ENCODE results near the gene TMC5.
"Not testable (repeated sequence)": the region's sequence is repeated elsewhere in the genome, so short reads cannot be mapped to it uniquely, and the experiment has no call there.

Gene TMC5

GRCh38 chr16:19543278-19543996, 125.8 kb downstream of the TMC5 start:
- not testable (repeated sequence) for DNase-seq

DNA sequence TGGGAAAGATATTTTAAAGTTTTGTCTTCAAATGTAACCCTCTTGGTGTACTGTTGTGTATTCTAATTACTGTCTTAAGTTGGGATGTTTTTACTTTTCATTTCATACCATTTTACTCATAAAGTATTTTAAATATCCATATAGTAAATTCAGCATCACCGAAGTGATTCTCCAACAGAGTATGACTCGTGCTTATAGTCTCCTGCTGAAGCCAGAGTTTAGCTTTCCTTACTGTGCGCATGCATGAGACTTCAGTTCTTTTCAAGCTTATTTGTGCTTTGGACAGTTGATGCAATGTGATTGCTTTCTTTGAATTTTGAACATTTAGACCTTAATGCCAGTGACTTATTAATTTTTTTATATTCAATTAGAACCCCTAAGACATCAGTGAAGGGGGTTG, 130.5 kb downstream of the TMC5 start:
- no peak for DNase-seq

Measured in NCI-H2171 (cell line).